RWPE1 (cell line): ENCODE measurements around the gene TTC38.
"Not testable (repeated sequence)": the region's sequence is repeated elsewhere in the genome, so short reads cannot be mapped to it uniquely, and the experiment has no call there.

ENCODE experiments used
- CTCF ChIA-PET: fragments of 350-600 bp; sonication (Branson Sonifier 250); formaldehyde crosslinking; extraction: SDS; loops from one replicate; lab custom pipeline; 2021; lab: Yijun Ruan, JAX
- POLR2A ChIA-PET: fragments of 400-600 bp; formaldehyde crosslinking; extraction: SDS; loops from one replicate; lab custom pipeline; 2020; ENCODE audit warnings: antibody characterized with exemption; ENCODE audit not compliant: low non-redundant PET; lab: Yijun Ruan, JAX
- DNase-seq: peaks from one replicate; pipeline ENCODE4 v3.0.0; 2012; ENCODE audit warnings: low spot score
- H3K27ac ChIP-seq: fragments of 450-650 bp; 2 replicates; pipeline ENCODE4 v1.5.1; 2017
- CTCF ChIP-seq: fragments of 450-650 bp; conservative IDR thresholded peaks from 2 replicates; pipeline ENCODE4 v1.5.1; 2017; ENCODE audit warnings: low read depth, mild to moderate bottlenecking

Gene TTC38

DNA sequence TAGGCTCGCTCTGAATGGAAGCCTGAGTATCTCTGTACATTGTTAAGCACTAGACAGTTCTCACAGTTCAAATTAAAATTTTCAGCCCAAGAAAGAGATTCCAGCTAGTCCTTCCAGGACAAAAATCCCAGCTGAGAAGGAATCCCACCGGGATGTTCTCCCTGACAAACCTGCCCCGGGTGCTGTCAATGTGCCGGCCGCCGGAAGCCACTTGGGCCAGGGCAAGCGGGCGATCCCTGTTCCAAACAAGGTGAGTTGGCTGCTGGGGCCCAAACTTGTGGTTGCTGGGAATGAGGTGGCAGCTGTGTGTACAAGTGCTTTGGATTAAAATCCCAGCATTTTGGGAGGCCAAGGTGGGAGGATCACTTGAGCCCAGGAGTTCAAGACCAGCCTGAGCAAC, 44.2 kb downstream of the TTC38 start:
- ChIA-PET POLR2A (no interaction called here), CTCF (interaction anchor here (1.2 kb wide), 1 partner anchor 190 kb away, joined by 3 read pairs; no protein-coding TSS in a partner anchor)
- H3K27ac ChIP-seq, result peak overlapping the region; percentile 37
- no peak for TF ChIP-seq CTCF
- DNase-seq, result no peak

GRCh38 chr22:46312848-46313247, 45.0 kb downstream of the TTC38 start:
- CTCF ChIA-PET, result interaction anchor here (0.7 to 1.2 kb wide), 2 partner anchors 183 to 191 kb away, joined by 3 read pairs; no protein-coding TSS in a partner anchor
- H3K27ac ChIP-seq, result peak overlapping the region; percentile 37
- POLR2A ChIA-PET, result interaction anchor here (0.7 kb wide), 1 partner anchor 307 kb away, joined by 5 read pairs; no protein-coding TSS in a partner anchor
- not testable (repeated sequence) for DNase-seq

DNA sequence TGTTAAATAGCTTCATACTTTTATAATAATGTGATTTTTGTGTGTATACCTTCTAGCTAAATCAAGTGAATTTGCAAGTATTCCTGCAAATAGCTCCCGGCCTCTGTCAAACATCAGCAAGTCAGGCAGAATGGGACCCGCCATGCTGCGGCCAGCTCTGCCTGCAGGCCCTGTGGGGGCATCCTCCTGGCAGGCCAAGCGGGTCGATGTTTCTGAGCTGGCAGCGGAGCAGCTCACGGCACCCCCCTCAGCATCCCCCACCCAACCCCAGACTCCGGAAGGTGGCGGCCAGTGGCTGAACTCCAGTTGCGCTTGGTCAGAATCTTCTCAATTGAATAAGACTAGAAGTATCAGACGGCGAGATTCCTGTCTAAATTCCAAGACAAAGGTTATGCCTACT, 48.2 kb downstream of the TTC38 start:
- POLR2A ChIA-PET, result no interaction called here
- TF ChIP-seq CTCF, result no peak
- no peak overlapping the region for H3K27ac ChIP-seq
- CTCF ChIA-PET, result interaction anchor here (0.5 kb wide), 1 partner anchor 189 kb away, joined by 3 read pairs; no protein-coding TSS in a partner anchor
- DNase-seq, result no peak

GRCh38 chr22:46317646-46318045, 49.8 kb downstream of the TTC38 start:
- ChIA-PET CTCF (no interaction called here), POLR2A (no interaction called here)
- no peak for DNase-seq
- no peak overlapping the region for H3K27ac ChIP-seq
- no peak for TF ChIP-seq CTCF

GRCh38 chr22:46318576-46318975, 50.8 kb downstream of the TTC38 start:
- no peak for DNase-seq
- POLR2A ChIA-PET, result no interaction called here
- no peak overlapping the region for H3K27ac ChIP-seq
- CTCF ChIA-PET, result no interaction called here
- no peak for TF ChIP-seq CTCF

- no peak for DNase-seq
- no peak for TF ChIP-seq CTCF
- CTCF ChIA-PET, result no interaction called here
- no peak overlapping the region for H3K27ac ChIP-seq
- POLR2A ChIA-PET, result no interaction called here
Measured at GRCh38 chr22:46319319-46319718, 51.5 kb downstream of the TTC38 start.

DNA sequence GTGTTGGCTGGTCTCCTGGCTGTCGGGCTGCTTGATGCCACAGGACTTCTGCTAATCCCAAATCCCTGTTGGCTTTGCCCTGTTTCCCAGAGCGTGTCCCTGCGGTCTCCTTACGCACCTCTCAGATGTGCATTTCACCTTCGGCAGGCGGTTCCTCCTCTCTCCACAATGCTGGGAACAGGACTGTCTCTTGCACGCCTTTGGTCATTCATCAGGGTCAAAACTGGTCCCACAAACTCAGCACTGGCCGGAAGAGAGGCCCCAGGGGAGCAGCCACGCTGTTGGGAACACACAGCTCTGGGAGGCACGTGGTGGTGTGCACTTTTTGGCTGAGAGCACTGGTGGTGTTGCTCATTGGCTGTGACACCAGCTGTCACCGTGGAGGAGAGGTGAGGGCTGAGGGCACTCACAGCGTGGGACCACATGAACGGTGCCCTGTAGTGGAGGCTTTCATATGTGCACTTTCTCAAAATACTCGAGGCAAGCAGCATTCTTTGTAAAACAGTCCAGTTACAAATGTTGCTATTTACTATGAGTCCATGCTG, 52.4 kb downstream of the TTC38 start:
- ChIA-PET POLR2A (no interaction called here), CTCF (no interaction called here)
- TF ChIP-seq CTCF, result no peak
- peak overlapping the region; percentile 4; the same call in 1 of the 2 replicates for H3K27ac ChIP-seq
- no peak for DNase-seq
